AG04449 (cell line): ENCODE results near the gene CLTCL1.

Experiments used
- CTCF ChIA-PET: fragments of 350-600 bp; formaldehyde crosslinking; extraction: SDS; loops from one replicate; lab custom pipeline; 2021; ENCODE audit warnings: antibody characterized with exemption; lab: Yijun Ruan, JAX
- POLR2A ChIA-PET: fragments of 400-600, 350-600 bp; formaldehyde crosslinking; extraction: SDS; loops from one replicate; lab custom pipeline; 2020; ENCODE audit warnings: antibody characterized with exemption, inconsistent platforms; lab: Yijun Ruan, JAX
- DNase-seq: peaks from one replicate; pipeline ENCODE4 v3.0.0-alpha.2; 2010; ENCODE audit warnings: low read depth, low spot score
- H3K4me3 ChIP-seq: 2 replicates; pipeline ENCODE4 v1.5.1; 2011; ENCODE audit warnings: low read depth, mild to moderate bottlenecking, control low read depth, low read length
- TF ChIP-seq, protein P1 (sequence below): IDR thresholded peaks from one replicate; pipeline ENCODE4 v1.5.1; 2011; ENCODE audit warnings: mild to moderate bottlenecking, moderate library complexity, low read length, control low read depth, inconsistent platforms; ENCODE audit not compliant: insufficient read depth; ENCODE audit errors: missing control alignments

Gene CLTCL1

DNA sequence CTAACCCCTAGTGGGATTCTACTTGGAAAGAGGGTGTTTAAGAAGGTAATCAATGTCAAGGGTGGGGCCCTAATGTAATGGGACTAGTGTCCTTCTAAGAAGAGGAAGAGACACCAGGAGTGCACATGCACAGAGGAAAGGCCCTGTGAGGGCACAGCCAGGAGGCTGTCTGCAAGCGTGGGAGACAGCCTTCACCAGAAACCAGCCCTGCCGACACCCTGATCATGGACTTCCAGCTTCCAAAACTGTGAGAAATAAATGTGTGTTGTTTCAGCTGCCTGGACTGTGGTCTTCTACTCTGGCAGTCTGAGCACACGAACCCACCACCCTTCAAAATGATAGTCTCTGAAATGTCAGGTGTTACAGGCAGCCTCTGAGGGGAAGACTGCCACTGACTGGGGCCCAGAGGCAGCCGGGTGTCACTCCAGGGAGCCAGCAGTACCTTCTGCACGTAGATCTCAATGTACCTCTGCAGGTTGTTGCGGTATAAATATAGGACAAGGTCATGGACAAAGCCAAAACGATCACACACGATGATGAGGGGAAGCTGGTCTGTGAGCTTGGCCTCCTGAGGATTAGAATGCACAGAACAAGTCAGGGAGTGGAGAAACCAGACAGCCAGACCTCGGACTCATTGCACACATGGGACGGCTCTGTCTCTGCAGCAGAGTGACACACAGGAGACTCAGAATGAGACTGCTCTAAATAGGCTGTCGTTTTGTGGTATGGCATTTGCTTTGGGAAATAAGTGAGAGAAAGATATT lies 69.1 kb downstream of the CLTCL1 start:
- no peak overlapping the region for H3K4me3 ChIP-seq
- no peak for DNase-seq
- TF ChIP-seq, protein P1, sequence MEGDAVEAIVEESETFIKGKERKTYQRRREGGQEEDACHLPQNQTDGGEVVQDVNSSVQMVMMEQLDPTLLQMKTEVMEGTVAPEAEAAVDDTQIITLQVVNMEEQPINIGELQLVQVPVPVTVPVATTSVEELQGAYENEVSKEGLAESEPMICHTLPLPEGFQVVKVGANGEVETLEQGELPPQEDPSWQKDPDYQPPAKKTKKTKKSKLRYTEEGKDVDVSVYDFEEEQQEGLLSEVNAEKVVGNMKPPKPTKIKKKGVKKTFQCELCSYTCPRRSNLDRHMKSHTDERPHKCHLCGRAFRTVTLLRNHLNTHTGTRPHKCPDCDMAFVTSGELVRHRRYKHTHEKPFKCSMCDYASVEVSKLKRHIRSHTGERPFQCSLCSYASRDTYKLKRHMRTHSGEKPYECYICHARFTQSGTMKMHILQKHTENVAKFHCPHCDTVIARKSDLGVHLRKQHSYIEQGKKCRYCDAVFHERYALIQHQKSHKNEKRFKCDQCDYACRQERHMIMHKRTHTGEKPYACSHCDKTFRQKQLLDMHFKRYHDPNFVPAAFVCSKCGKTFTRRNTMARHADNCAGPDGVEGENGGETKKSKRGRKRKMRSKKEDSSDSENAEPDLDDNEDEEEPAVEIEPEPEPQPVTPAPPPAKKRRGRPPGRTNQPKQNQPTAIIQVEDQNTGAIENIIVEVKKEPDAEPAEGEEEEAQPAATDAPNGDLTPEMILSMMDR = no peak
- CTCF ChIA-PET = interaction anchor here (1.4 kb wide), 1 partner anchor 11 kb away, joined by 4 read pairs; no protein-coding TSS in a partner anchor
- POLR2A ChIA-PET = interaction anchor here (0.6 kb wide), 1 partner anchor 16 kb away, joined by 3 read pairs; no protein-coding TSS in a partner anchor

DNA sequence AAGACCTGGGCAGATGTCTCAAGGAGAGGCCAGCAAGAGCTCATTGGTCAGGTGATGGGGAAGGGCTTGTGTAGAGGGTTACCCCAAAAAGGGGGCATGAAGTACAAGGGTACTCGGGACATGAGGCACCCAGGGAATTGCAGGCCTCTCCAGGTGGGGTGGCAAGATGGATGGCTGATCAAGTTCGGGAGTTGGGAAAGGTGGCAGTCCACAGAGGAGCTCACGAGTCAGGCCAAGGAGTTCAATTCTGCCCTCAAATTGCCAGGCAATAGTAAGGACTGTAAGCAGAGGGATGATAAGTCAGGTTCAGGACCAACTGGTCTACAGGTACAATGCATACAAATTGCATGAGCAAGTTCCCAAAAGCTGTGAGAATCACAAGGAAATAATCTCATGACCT lies 70.7 kb downstream of the CLTCL1 start:
- no peak overlapping the region for H3K4me3 ChIP-seq
- POLR2A ChIA-PET = no interaction called here
- DNase-seq = no peak
- TF ChIP-seq, protein P1 = no peak
- CTCF ChIA-PET = interaction anchor here (1.1 kb wide), 1 partner anchor 66 kb away, joined by 3 read pairs; no protein-coding TSS in a partner anchor

DNA sequence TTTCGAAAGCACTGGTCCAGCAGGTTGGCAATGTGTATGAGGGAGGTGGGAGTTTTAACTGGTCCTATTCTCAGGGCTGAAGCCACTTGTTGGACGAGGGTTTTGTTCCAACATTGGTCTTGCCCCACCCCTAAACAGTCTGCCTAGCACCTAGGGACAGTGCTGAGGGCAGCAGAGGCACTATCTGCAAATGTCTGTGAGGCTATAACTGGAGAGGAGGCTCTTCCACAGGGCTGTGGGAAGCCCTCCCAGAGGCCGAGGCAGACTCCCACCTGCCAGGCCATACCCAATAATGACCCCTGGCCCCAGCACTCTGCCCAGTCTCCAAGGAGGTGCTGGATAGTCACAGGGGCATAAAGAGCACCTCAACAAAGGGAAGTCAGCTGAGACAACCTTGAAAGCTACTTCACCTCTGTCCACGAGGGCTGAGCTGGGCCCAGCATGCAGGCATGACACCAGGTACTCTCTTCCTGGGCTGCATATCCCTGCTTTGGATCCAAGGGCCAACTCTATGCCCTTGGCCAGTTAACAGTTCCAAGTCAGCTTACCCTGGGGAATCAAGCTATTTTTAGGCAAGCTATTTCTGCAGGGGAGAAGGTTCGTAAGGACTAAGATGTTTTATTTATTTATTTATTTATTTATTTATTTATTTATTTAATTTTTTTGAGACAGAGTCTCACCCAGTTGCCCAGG lies 72.8 kb downstream of the CLTCL1 start:
- no peak for DNase-seq
- CTCF ChIA-PET = no interaction called here
- H3K4me3 ChIP-seq = no peak overlapping the region
- POLR2A ChIA-PET = no interaction called here
- TF ChIP-seq, protein P1 = no peak

DNA sequence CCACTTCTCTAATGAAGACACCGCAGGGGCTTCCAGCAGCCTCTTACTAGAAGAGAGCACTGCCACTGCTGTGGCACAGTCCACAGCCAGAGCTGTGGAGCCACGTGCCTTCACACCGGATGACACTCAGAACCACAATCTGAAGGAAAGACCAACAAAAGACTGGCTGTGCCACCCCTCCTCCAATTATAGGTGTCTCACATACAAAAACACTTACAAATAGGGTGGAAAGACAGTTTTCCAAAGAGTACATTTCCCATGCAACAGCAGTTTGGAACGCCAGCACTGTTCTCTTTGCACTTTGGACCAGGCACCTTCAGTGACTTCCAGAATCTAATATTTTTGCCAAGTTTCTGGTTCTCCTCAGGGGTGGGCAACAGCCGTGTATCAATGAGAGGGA lies 74.9 kb downstream of the CLTCL1 start:
- ChIA-PET POLR2A (no interaction called here), CTCF (no interaction called here)
- no peak for DNase-seq
- H3K4me3 ChIP-seq = no peak overlapping the region
- TF ChIP-seq, protein P1 = no peak

DNA sequence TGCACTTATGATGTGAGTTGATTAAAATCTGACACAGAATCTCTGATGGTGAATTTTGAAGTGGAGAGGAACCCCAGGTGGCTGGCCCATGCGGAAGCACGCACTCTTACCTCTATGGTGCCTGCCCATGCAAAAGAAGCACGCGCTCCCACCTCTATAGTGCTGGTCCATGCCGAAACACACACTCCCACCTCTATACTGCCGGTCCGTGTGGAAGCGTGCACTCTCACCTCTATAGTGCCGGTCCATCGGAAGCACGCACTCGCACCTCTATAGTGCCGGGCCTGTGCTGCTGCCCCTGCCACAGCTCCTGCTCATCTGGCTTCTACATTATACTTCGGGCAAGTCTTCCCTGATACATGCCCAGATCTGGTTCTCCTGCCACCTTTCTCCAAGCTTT lies 76.2 kb downstream of the CLTCL1 start:
- CTCF ChIA-PET = no interaction called here
- TF ChIP-seq, protein P1 = no peak
- POLR2A ChIA-PET = no interaction called here
- DNase-seq = no peak
- H3K4me3 ChIP-seq = no peak overlapping the region

DNA sequence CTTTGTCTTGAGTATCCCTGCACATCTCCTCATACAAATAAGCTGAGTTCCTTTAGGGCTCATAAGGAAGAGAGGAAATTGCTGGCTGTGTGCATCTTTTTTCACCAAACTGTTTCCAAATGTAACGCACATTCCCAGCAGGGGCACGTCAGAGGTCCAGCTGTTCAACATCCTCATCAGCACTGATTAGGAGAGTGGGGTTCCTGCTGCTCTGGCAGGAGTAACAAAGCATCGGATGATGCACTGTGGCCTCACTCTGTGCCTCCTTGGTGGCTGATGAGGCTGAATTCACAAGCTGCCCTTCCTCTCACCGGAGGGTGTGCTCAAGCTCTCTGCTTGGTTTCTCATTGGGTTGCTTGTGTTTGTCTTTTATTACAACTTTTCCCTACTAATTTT lies 77.4 kb downstream of the CLTCL1 start:
- ChIA-PET POLR2A (no interaction called here), CTCF (interaction anchor here (0.6 to 1.4 kb wide), 3 partner anchors 9 to 69 kb away, joined by 3 to 4 read pairs (median 3); partner anchors contain the start of gene ESS2)

More for the DNA sequence above, 77.4 kb downstream of the CLTCL1 start:
- no peak for DNase-seq
- H3K4me3 ChIP-seq = no peak overlapping the region
- TF ChIP-seq, protein P1 = no peak
